BE2C (cell line): Measurements from ENCODE around the gene CACNA1B.

Experiments used
- DNase-seq: peaks from one replicate; pipeline ENCODE4 v3.0.0-alpha.2; 2020
- H3K27me3 ChIP-seq: fragments of 250-450 bp; sonication (Bioruptor Pico); 2 replicates; pipeline ENCODE4 v1.5.1; 2020; ENCODE audit warnings: mild to moderate bottlenecking
- H3K36me3 ChIP-seq: fragments of 250-450 bp; sonication (Bioruptor Pico); 2 replicates; pipeline ENCODE4 v1.5.1; 2020; ENCODE audit warnings: mild to moderate bottlenecking
- H3K4me1 ChIP-seq: fragments of 250-450 bp; sonication (Bioruptor Pico); 2 replicates; pipeline ENCODE4 v1.5.1; 2020
- H3K4me3 ChIP-seq: 2 replicates; pipeline ENCODE4 v1.5.1; 2011; ENCODE audit warnings: low read depth, low read length
- H3K9me3 ChIP-seq: fragments of 250-450 bp; sonication (Bioruptor Pico); 2 replicates; pipeline ENCODE4 v1.5.1; 2020
- CTCF ChIP-seq: IDR thresholded peaks from 2 replicates; pipeline ENCODE4 v1.5.1; 2012; ENCODE audit warnings: mild to moderate bottlenecking, low read depth, low read length

Gene CACNA1B

GRCh38 chr9:137879052-137879451 is 1.5 kb downstream of the CACNA1B start:
- no peak for TF ChIP-seq CTCF
- DNase-seq = no peak
- Histone ChIP-seq H3K4me3 (no peak overlapping the region), H3K36me3 (no peaks in the 10 kb centered on the region), H3K4me1 (no peaks in the 10 kb centered on the region), H3K9me3 (no peaks in the 10 kb centered on the region), H3K27me3 (peaks cover 10% of the 10 kb centered on the region)

GRCh38 chr9:137879566-137880150 is 2.1 kb downstream of the CACNA1B start:
- no peak for TF ChIP-seq CTCF
- Histone ChIP-seq H3K9me3 (no peaks in the 10 kb centered on the region), H3K36me3 (no peaks in the 10 kb centered on the region), H3K4me3 (no peak overlapping the region), H3K4me1 (no peaks in the 10 kb centered on the region), H3K27me3 (peaks cover 10% of the 10 kb centered on the region)
- no peak for DNase-seq

- peaks cover 10% of the 10 kb centered on the region for H3K27me3 ChIP-seq
- no peaks in the 10 kb centered on the region for H3K36me3 ChIP-seq
- no peak for TF ChIP-seq CTCF
- no peaks in the 10 kb centered on the region for H3K4me1 ChIP-seq
- no peak overlapping the region for H3K4me3 ChIP-seq
- DNase-seq = no peak
- H3K9me3 ChIP-seq = no peaks in the 10 kb centered on the region
Measured at GRCh38 chr9:137880160-137880975, 2.8 kb downstream of the CACNA1B start.

DNA sequence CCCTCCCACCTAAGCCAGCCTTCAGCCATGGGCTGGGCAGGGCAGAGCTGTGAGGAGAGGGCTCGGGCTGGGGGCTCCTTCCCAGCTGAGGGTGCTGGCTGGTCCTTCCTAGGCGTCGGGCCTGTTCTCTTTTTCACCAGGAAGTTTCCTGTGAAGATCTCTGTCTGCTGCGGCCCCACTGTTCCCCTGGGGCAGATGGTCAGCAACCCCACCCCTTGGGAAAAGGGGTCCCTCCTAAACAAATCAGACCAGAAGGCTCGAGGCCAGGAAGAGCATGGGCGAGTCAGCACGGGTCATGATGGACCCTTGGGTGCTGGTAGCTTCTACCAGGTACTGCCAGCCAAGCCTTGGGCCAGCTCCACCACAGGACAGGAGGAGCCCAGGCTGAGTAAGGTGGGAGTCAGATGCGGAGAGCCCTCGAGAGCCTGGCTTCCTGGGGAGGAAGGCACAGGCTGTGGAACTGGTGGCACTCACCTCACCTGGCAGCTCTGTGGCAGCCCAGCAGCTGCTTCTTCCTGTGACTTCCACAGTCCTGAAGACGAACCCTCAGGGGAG is 3.5 kb downstream of the CACNA1B start:
- no peaks in the 10 kb centered on the region for H3K36me3 ChIP-seq
- no peak for DNase-seq
- TF ChIP-seq CTCF = no peak
- H3K9me3 ChIP-seq = no peaks in the 10 kb centered on the region
- peaks cover 10% of the 10 kb centered on the region for H3K27me3 ChIP-seq
- H3K4me1 ChIP-seq = no peaks in the 10 kb centered on the region
- no peak overlapping the region for H3K4me3 ChIP-seq

DNA sequence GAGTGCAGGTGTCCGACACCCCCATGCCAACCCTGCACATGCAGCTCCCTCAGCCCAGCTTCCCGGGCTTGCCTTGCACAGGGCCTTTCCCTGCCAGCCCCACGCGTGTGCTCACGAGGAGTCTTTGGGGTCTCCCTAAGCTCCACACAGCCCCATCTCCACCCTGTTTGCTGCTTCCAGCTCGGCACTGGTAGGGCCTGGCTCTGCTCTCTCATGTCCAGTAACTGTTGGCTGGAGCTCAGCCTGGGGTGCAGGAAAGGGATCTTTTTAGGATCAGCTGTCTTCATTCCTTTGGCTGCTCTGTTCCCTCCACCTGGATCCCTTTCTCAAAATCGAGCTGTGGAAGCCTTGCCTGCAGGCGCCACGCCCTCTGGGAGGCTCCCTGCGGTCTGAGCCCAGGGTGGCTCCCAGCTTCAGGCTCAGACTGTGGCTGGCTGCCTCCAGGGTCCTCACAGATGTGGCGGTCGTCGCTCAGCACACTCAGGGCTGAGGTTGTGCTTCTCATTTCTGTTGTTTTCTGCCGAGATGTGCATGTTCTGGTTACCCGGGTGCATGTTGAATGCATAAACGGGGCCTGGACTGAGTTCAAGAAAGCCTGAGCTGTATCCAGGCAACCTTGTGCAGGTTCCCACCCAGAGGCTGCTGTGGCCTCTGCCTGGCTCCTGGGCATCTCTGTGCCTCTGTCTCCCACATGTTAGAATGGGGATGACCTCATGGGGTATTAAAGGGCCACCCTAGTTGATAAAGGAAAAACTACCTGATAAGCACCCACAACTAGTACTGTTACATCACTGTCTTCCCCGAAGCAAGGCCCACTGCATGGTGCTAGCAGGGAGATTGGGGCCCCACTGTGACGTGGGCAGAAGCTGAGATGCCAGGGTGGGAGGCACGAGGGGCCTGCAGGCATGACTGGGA is 4.3 kb downstream of the CACNA1B start:
- H3K27me3 ChIP-seq = peaks cover 10% of the 10 kb centered on the region
- H3K4me3 ChIP-seq = no peak overlapping the region
- H3K9me3 ChIP-seq = no peaks in the 10 kb centered on the region
- no peak for TF ChIP-seq CTCF
- H3K4me1 ChIP-seq = no peaks in the 10 kb centered on the region
- H3K36me3 ChIP-seq = no peaks in the 10 kb centered on the region
- DNase-seq = no peak
